A549 (cell line): Measurements from ENCODE around the gene MYH6. TPM values are rescaled to one million over a fixed set of nuclear protein-coding genes. Genes with fewer than 3 reads are reported as not detected.

ENCODE experiments used
- ATAC-seq, 2 experiments: fragments of 200-7000 bp in 1 of 2; fragments of >200 bp in 1 of 2; cut with Nextera tagmentation in 1 of 2; cut with Tn5 transposase in 1 of 2; 3 replicates each; pipeline versions ENCODE4 v1.8.0 to v1.9.1; 2018 to 2020; ENCODE audit warnings: mild to moderate bottlenecking in 1 of 2, moderate library complexity in 1 of 2
- CTCF ChIA-PET: fragments of 300-600 bp; sonication (Branson Sonifier 250); formaldehyde crosslinking; extraction: SDS; loops from one replicate; lab custom pipeline; 2021; ENCODE audit warnings: antibody characterized with exemption, inconsistent platforms; lab: Yijun Ruan, JAX
- POLR2A ChIA-PET: fragments of 350-600 bp; formaldehyde crosslinking; extraction: SDS; loops from one replicate; lab custom pipeline; 2021; ENCODE audit warnings: antibody characterized with exemption, inconsistent platforms; lab: Yijun Ruan, JAX
- DNase-seq, 2 experiments: peaks; one replicate each; pipeline versions ENCODE4 v3.0.0 to v3.0.0-alpha.2; 2011 to 2016; ENCODE audit warnings: low read depth in 1 of 2, low spot score in 1 of 2
- FAIRE-seq: peaks from 2 replicates; lab custom pipeline; 2011; peaks lifted over from hg19 to GRCh38; lab: Jason Lieb, UNC
- H3K27ac ChIP-seq, 2 experiments: fragments of >200 bp; sonication (Bioruptor Twin); formaldehyde crosslinking; 3 replicates each; pipeline ENCODE4 v1.5.1; 2016 to 2017
- H3K4me1 ChIP-seq: fragments of >200 bp; sonication (Bioruptor Twin); formaldehyde crosslinking; 3 replicates; pipeline ENCODE4 v1.6.1; 2016
- H3K4me2 ChIP-seq: fragments of >200 bp; sonication (Bioruptor Twin); formaldehyde crosslinking; 3 replicates; pipeline ENCODE4 v1.6.1; 2016
- H3K4me3 ChIP-seq: fragments of >200 bp; sonication (Bioruptor Twin); formaldehyde crosslinking; 3 replicates; pipeline ENCODE4 v1.5.1; 2016
- H3K9me3 ChIP-seq: fragments of >200 bp; sonication (Bioruptor Twin); formaldehyde crosslinking; 3 replicates; pipeline ENCODE4 v1.6.1; 2016
- CHD2 ChIP-seq: fragments of 150-350 bp; IDR thresholded peaks from 2 replicates; pipeline ENCODE4 v1.6.1; 2014; ENCODE audit warnings: low read length; ENCODE audit not compliant: partially characterized antibody
- CHD4 ChIP-seq: fragments of 200-600 bp; sonication (generic); IDR thresholded peaks from 2 replicates; pipeline ENCODE4 v1.6.1; 2016; ENCODE audit warnings: antibody characterized with exemption, mild to moderate bottlenecking, borderline replicate concordance
- FOXS1 ChIP-seq: fragments of 250-450 bp; sonication (Bioruptor Pico); IDR thresholded peaks from 2 replicates; pipeline ENCODE4 v1.5.0; 2020; ENCODE audit warnings: mild to moderate bottlenecking, moderate library complexity
- HDAC2 ChIP-seq: fragments of 200-600 bp; sonication (generic); IDR thresholded peaks from 2 replicates; pipeline ENCODE4 v1.6.1; 2016
- HEYL ChIP-seq: fragments of 250-450 bp; sonication (Bioruptor Pico); IDR thresholded peaks from 2 replicates; pipeline ENCODE4 v1.8.0; 2021; ENCODE audit warnings: mild to moderate bottlenecking, moderate library complexity
- HOXB5 ChIP-seq: fragments of 250-450 bp; sonication (Bioruptor Pico); IDR thresholded peaks from 2 replicates; pipeline ENCODE4 v1.5.0; 2020; ENCODE audit warnings: mild to moderate bottlenecking, moderate library complexity
- JUN ChIP-seq, 2 experiments: fragments of >200 bp; sonication (Bioruptor Twin); formaldehyde crosslinking; IDR thresholded peaks; 2 replicates in 1 of 2; 3 replicates in 1 of 2; pipeline ENCODE4 v1.6.1; 2016 to 2017
- KDM1A ChIP-seq: fragments of 200-600 bp; sonication (generic); IDR thresholded peaks from 2 replicates; pipeline ENCODE4 v1.6.1; 2016; ENCODE audit warnings: low read depth, mild to moderate bottlenecking
- MYC ChIP-seq: IDR thresholded peaks from 2 replicates; pipeline ENCODE4 v1.6.1; 2012; ENCODE audit warnings: mild to moderate bottlenecking, inconsistent platforms, low read length, improper control_type of control experiment, borderline replicate concordance
- NFE2L2 ChIP-seq: fragments of 150-350 bp; conservative IDR thresholded peaks from 2 replicates; pipeline ENCODE4 v1.6.1; 2014; ENCODE audit warnings: low read length
- NR3C1 ChIP-seq: fragments of >200 bp; sonication (Bioruptor Twin); formaldehyde crosslinking; IDR thresholded peaks from 3 replicates; pipeline ENCODE4 v1.6.1; 2017
- PHF8 ChIP-seq: fragments of 200-600 bp; sonication (generic); IDR thresholded peaks from 2 replicates; pipeline ENCODE4 v1.6.1; 2016; ENCODE audit warnings: low read depth, mild to moderate bottlenecking, antibody characterized with exemption, moderate library complexity, borderline replicate concordance
- POLR2A ChIP-seq: IDR thresholded peaks from 2 replicates; pipeline ENCODE4 v1.6.1; 2012; ENCODE audit warnings: mild to moderate bottlenecking, low read length
- POLR2AphosphoS2 ChIP-seq: conservative IDR thresholded peaks from 2 replicates; pipeline ENCODE4 v1.6.1; 2012; ENCODE audit warnings: low read length, improper control_type of control experiment, inconsistent platforms
- RAD21 ChIP-seq, 2 experiments: fragments of >200 bp in 1 of 2; sonication (Bioruptor Twin) in 1 of 2; formaldehyde crosslinking in 1 of 2; IDR thresholded peaks in 1 of 2; conservative IDR thresholded peaks in 1 of 2; 2 replicates in 1 of 2; 3 replicates in 1 of 2; pipeline ENCODE4 v1.6.1; 2012 to 2018; ENCODE audit warnings: inconsistent platforms in 1 of 2
- RFX5 ChIP-seq: fragments of 450-650 bp; IDR thresholded peaks from 2 replicates; pipeline ENCODE4 v1.7.1; 2014; ENCODE audit warnings: antibody characterized with exemption, mild to moderate bottlenecking, moderate library complexity
- RNF2 ChIP-seq: fragments of 200-600 bp; sonication (generic); IDR thresholded peaks from 2 replicates; pipeline ENCODE4 v1.6.1; 2016; ENCODE audit warnings: low read depth, mild to moderate bottlenecking, antibody characterized with exemption, moderate library complexity, borderline replicate concordance
- SMC3 ChIP-seq: fragments of >200 bp; sonication (Bioruptor Twin); formaldehyde crosslinking; IDR thresholded peaks from 3 replicates; pipeline ENCODE4 v1.6.1; 2018; ENCODE audit warnings: inconsistent platforms
- SREBF2 ChIP-seq: fragments of 450-650 bp; IDR thresholded peaks from 2 replicates; pipeline ENCODE4 v1.6.1; 2014; ENCODE audit warnings: mild to moderate bottlenecking, moderate library complexity
- TFCP2L1 ChIP-seq: fragments of 250-450 bp; sonication (Bioruptor Pico); IDR thresholded peaks from 2 replicates; pipeline ENCODE4 v1.5.0; 2021; ENCODE audit warnings: mild to moderate bottlenecking
- ZC3H11A ChIP-seq: fragments of 450-650 bp; IDR thresholded peaks from 2 replicates; pipeline ENCODE4 v1.6.1; 2014; ENCODE audit warnings: antibody characterized with exemption, mild to moderate bottlenecking
- ZFP36 ChIP-seq: fragments of 450-650 bp; IDR thresholded peaks from 2 replicates; pipeline ENCODE4 v1.6.1; 2014; ENCODE audit warnings: borderline replicate concordance; ENCODE audit not compliant: partially characterized antibody
- whole genome bisulfite sequencing: methylation state at CpG from one replicate; pipeline ENCODE4 v1.1.6; 2017; ENCODE audit errors: missing lambda C conversion rate; 5-methylcytosine and 5-hydroxymethylcytosine counted together
- polyA plus RNA-seq, 4 experiments: library from polyadenylated mRNA; depleted of rRNA in 3 of 4; stranded (reverse); fragments of >200 nt; fragmentation: RNase III in 1 of 4; extraction: RNeasy Plus Mini Kit Qiagen cat#74134 plus additional on column Dnase treatment in 1 of 4; gene quantifications; 2 replicates in 3 of 4; 3 replicates in 1 of 4; pipeline ENCODE4 v1.2.3, GENCODE V29; 2011 to 2017
- TF ChIP-seq, protein P1 (sequence below): fragments of >200 bp; sonication (Bioruptor Twin); formaldehyde crosslinking; IDR thresholded peaks from 3 replicates; pipeline ENCODE4 v1.6.1; 2016
- TF ChIP-seq, protein P2 (sequence below): fragments of 200-600 bp; sonication (generic); IDR thresholded peaks from 2 replicates; pipeline ENCODE4 v1.6.1; 2016; ENCODE audit warnings: antibody characterized with exemption, mild to moderate bottlenecking, moderate library complexity
- TF ChIP-seq, protein P3 (sequence below): fragments of 450-650 bp; IDR thresholded peaks from 2 replicates; pipeline ENCODE4 v1.6.1; 2014; ENCODE audit warnings: antibody characterized with exemption
- TF ChIP-seq, protein P4 (sequence below): IDR thresholded peaks from 2 replicates; pipeline ENCODE4 v1.6.1; 2012; ENCODE audit warnings: low read depth, borderline replicate concordance
- TF ChIP-seq, protein P5 (sequence below): fragments of >200 bp; sonication (Bioruptor Twin); formaldehyde crosslinking; IDR thresholded peaks from 2 replicates; pipeline ENCODE4 v1.6.1; 2016

Gene MYH6
- polyA plus RNA-seq, 2 of the 4 experiments (the other 2 are of a cell fraction): not detected

DNA sequence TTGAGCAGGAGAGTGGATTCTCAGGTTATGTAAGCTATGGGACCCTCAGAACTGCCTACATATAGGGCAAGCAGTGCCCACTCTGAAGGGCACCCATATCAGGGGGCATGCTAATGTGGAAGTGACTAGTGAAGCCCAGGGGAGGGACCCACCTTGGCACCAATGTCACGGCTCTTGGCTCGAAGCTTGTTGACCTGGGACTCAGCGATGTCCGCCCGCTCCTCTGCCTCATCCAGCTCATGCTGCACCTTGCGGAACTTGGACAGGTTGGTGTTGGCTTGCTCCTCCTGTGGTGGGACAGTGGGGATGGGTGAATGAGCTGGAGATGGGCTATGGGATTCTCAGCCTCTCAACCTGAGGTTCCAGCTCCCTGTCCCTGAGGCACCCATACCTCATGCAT lies 25.8 kb downstream of the MYH6 start:
- Histone ChIP-seq H3K9me3 (no peaks in the 10 kb centered on the region), H3K4me3 (no peak overlapping the region), H3K4me2 (no peak overlapping the region), H3K27ac (no peak overlapping the region), H3K4me1 (no peaks in the 10 kb centered on the region)
- TF ChIP-seq, protein P1, sequence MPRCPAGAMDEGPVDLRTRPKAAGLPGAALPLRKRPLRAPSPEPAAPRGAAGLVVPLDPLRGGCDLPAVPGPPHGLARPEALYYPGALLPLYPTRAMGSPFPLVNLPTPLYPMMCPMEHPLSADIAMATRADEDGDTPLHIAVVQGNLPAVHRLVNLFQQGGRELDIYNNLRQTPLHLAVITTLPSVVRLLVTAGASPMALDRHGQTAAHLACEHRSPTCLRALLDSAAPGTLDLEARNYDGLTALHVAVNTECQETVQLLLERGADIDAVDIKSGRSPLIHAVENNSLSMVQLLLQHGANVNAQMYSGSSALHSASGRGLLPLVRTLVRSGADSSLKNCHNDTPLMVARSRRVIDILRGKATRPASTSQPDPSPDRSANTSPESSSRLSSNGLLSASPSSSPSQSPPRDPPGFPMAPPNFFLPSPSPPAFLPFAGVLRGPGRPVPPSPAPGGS: no peak
- TF ChIP-seq, protein P2, sequence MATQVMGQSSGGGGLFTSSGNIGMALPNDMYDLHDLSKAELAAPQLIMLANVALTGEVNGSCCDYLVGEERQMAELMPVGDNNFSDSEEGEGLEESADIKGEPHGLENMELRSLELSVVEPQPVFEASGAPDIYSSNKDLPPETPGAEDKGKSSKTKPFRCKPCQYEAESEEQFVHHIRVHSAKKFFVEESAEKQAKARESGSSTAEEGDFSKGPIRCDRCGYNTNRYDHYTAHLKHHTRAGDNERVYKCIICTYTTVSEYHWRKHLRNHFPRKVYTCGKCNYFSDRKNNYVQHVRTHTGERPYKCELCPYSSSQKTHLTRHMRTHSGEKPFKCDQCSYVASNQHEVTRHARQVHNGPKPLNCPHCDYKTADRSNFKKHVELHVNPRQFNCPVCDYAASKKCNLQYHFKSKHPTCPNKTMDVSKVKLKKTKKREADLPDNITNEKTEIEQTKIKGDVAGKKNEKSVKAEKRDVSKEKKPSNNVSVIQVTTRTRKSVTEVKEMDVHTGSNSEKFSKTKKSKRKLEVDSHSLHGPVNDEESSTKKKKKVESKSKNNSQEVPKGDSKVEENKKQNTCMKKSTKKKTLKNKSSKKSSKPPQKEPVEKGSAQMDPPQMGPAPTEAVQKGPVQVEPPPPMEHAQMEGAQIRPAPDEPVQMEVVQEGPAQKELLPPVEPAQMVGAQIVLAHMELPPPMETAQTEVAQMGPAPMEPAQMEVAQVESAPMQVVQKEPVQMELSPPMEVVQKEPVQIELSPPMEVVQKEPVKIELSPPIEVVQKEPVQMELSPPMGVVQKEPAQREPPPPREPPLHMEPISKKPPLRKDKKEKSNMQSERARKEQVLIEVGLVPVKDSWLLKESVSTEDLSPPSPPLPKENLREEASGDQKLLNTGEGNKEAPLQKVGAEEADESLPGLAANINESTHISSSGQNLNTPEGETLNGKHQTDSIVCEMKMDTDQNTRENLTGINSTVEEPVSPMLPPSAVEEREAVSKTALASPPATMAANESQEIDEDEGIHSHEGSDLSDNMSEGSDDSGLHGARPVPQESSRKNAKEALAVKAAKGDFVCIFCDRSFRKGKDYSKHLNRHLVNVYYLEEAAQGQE: no peak
- TF ChIP-seq HDAC2 (no peak), ZC3H11A (no peak), ZFP36 (no peak), POLR2AphosphoS2 (no peak), SREBF2 (no peak), HOXB5 (no peak), HEYL (CRISPR knock-in tag) (no peak), RNF2 (no peak), PHF8 (no peak), SMC3 (no peak), RFX5 (no peak), NR3C1 (no peak), MYC (no peak)
- TF ChIP-seq, protein P3, sequence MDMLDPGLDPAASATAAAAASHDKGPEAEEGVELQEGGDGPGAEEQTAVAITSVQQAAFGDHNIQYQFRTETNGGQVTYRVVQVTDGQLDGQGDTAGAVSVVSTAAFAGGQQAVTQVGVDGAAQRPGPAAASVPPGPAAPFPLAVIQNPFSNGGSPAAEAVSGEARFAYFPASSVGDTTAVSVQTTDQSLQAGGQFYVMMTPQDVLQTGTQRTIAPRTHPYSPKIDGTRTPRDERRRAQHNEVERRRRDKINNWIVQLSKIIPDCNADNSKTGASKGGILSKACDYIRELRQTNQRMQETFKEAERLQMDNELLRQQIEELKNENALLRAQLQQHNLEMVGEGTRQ: no peak
- TF ChIP-seq, protein P4, sequence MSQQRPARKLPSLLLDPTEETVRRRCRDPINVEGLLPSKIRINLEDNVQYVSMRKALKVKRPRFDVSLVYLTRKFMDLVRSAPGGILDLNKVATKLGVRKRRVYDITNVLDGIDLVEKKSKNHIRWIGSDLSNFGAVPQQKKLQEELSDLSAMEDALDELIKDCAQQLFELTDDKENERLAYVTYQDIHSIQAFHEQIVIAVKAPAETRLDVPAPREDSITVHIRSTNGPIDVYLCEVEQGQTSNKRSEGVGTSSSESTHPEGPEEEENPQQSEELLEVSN: no peak
- TF ChIP-seq, protein P5, sequence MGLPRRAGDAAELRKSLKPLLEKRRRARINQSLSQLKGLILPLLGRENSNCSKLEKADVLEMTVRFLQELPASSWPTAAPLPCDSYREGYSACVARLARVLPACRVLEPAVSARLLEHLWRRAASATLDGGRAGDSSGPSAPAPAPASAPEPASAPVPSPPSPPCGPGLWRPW: no peak
- FAIRE-seq: no peak
- ATAC-seq: no peak
- CTCF ChIA-PET: interaction anchor here (0.5 to 11.1 kb wide), 9 partner anchors 9 to 307 kb away, joined by 3 to 186 read pairs (median 5); partner anchors contain the start of gene IL25
- 60% methylated on average over 6 of the region's 6 CpGs for WGBS
- POLR2A ChIA-PET: no interaction called here
- DNase-seq: no peak

DNA sequence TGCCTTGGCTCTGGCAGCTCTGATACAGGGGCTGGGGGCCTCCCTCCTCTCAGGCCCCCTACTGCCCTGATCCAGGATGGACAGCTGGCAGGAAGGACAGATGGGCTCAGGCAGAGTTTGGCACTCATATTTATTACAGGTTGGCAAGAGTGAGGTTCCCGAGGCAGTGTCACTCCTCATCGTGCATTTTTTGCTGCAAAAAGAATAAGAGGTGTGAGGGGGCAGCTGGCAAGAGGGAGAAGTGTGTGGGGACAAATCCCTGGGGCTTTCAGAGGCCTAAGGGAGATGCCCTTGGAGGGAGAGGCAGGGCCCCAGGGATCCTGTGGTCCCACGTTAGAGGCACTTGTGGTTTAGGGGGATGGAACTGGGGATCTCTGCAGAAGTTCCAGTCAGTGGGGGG lies 26.2 kb downstream of the MYH6 start:
- ATAC-seq (no peak), FAIRE-seq (no peak), DNase-seq (no peak)
- POLR2A ChIA-PET: no interaction called here
- H3K4me2 ChIP-seq: no peak overlapping the region
- TF ChIP-seq FOXS1 (CRISPR knock-in tag) (no peak), JUN (IDR thresholded peaks at IDR 0.05) (no peak), RAD21 (conservative IDR thresholded peaks at IDR 0.05 in 1 of 2, IDR thresholded peaks at IDR 0.05 in 1 of 2) (no peak), NFE2L2 (no peak), RFX5 (no peak), CHD4 (no peak), TFCP2L1 (CRISPR knock-in tag) (no peak), KDM1A (no peak), CHD2 (no peak), SREBF2 (no peak), POLR2AphosphoS2 (no peak), POLR2A (no peak), RNF2 (no peak)
- H3K9me3 ChIP-seq: no peaks in the 10 kb centered on the region
- CTCF ChIA-PET: interaction anchor here (0.6 to 11.1 kb wide), 9 partner anchors 9 to 307 kb away, joined by 3 to 186 read pairs (median 5); partner anchors contain the start of gene IL25
- H3K27ac ChIP-seq: no peak overlapping the region
- H3K4me3 ChIP-seq: no peak overlapping the region
- no peaks in the 10 kb centered on the region for H3K4me1 ChIP-seq
- 4% methylated on average over 3 of the region's 3 CpGs for WGBS
